GM12865 (cell line): ENCODE data around the gene ADPRM.

Source experiments
- DNase-seq: peaks from one replicate; pipeline ENCODE4 v3.0.0; 2010; ENCODE audit warnings: low read depth
- H3K4me3 ChIP-seq: 2 replicates; pipeline ENCODE4 v1.5.1; 2011; ENCODE audit warnings: mild to moderate bottlenecking, low read depth, low read length, control low read depth
- TF ChIP-seq, protein P1 (sequence below): IDR thresholded peaks from 2 replicates; pipeline ENCODE4 v1.5.1; 2011; ENCODE audit warnings: low read length, control low read depth, low read depth, inconsistent platforms; ENCODE audit not compliant: insufficient read depth; ENCODE audit errors: missing control alignments

Gene ADPRM

GRCh38 chr17:10698096-10698818, 863 bp downstream of the ADPRM start:
- TF ChIP-seq, protein P1, sequence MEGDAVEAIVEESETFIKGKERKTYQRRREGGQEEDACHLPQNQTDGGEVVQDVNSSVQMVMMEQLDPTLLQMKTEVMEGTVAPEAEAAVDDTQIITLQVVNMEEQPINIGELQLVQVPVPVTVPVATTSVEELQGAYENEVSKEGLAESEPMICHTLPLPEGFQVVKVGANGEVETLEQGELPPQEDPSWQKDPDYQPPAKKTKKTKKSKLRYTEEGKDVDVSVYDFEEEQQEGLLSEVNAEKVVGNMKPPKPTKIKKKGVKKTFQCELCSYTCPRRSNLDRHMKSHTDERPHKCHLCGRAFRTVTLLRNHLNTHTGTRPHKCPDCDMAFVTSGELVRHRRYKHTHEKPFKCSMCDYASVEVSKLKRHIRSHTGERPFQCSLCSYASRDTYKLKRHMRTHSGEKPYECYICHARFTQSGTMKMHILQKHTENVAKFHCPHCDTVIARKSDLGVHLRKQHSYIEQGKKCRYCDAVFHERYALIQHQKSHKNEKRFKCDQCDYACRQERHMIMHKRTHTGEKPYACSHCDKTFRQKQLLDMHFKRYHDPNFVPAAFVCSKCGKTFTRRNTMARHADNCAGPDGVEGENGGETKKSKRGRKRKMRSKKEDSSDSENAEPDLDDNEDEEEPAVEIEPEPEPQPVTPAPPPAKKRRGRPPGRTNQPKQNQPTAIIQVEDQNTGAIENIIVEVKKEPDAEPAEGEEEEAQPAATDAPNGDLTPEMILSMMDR, result no peak
- DNase-seq, result peak; percentile 14
- peak overlapping the region; percentile 79 for H3K4me3 ChIP-seq

DNA sequence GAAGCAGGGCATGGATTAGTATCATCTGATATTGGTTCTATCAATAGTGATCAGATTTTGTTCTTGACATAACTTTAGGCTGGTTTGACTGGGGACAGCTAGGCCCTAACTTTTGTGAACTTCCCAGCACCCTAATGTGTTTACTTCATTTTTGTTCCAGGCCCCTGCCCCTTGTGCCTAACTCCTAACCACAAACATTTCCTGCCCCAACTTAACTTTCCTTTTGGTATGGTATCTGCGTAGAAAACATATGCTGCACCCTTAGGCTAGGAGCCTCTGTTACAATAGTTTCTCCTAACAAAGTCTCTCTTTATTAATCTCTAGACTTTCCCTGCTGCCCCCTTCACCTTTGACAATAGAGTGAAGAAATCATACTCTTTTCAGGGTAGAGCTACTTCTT, 2.5 kb downstream of the ADPRM start:
- peak; percentile 28 for DNase-seq
- TF ChIP-seq, protein P1, result no peak
- H3K4me3 ChIP-seq, result no peak overlapping the region

DNA sequence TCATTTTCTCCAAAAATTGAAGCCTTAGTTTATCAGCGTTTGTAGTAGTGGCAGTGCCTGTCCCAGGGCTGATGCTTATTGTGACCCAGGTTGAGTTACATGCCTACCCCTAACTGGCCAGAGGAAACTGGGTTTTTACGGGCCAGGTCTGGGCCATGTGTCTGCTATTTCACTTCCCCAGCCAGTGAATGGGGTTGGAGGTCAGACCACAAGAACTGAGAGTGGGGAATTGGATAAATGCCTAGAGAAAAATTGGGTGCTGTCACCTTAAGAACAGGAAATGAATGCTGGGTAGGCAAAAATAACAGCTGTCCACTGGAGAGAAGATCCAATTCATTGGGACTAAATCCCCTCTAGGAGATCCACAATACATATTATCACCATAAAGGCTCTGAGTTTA, 5.2 kb downstream of the ADPRM start:
- H3K4me3 ChIP-seq, result no peak overlapping the region
- DNase-seq, result peak; percentile 27
- TF ChIP-seq, protein P1, result no peak

DNA sequence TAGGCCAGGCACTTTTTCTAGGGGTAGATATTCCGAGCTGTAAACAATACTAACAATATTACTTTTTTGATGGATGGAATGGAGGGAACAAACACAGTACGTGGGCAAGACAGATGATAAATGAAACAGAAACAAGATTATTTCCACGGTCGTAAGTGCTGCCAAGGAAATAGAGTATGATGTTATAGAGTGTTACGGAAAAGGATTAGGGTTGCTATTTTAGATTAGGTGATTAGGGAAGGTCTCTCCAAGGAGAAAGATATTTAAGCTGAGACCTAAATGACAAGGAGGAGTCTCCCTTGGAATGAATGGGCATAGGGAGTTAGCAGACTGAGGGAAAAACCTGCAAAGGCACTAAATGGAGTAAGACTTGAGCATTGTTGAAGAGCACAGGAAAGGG, 8.3 kb downstream of the ADPRM start:
- TF ChIP-seq, protein P1, result no peak
- H3K4me3 ChIP-seq, result no peak overlapping the region
- no peak for DNase-seq

DNA sequence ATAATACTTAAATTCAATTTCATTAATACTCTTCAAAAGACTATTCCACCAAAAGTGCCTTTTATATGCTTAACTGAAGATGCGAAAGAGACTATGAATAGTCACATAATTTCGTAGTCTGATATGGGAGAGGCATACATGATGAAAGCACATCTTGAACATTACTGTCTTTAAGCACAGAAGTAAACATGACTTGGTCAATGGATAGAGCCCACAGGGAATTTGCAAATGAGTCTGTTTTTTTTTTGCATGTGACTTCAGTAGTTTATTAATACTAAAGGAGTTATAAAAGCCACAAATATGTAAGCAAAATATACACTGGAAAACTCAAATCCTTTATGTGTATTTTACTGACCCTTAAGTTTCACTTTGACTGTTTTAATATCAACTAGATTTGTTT, 15.9 kb downstream of the ADPRM start:
- TF ChIP-seq, protein P1, result no peak
- DNase-seq, result no peak
- H3K4me3 ChIP-seq, result no peak overlapping the region

GRCh38 chr17:10716218-10716617, 18.8 kb downstream of the ADPRM start:
- no peak for DNase-seq
- H3K4me3 ChIP-seq, result no peak overlapping the region
- TF ChIP-seq, protein P1, result no peak

DNA sequence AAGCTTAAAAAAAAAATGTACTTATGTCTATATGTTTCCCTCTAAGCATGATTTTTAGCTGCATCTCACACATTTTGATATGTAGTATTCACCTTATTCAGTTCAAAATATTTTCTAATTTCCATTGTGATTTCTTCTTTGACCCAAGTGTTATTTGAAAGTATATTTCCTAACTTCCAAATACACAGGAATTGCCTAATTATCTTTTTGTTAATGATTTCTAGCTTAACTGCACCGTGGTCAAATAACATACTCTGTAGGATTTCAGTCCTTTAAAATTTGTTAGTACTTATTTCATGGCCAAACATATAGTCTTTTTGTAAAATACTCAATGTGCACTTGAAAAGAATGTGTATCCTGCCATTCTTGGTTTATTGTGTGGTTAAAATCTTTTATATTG, 21.2 kb downstream of the ADPRM start:
- no peak for DNase-seq
- TF ChIP-seq, protein P1, result no peak
- H3K4me3 ChIP-seq, result no peak overlapping the region
